IMR-90 (cell line): ENCODE data around the gene DYRK3. TPM values are rescaled to one million over a fixed set of nuclear protein-coding genes. Genes with fewer than 3 reads are reported as not detected.

Experiments
- ATAC-seq: fragments of 200-7000 bp; cut with Tn5 transposase; 2 replicates; pipeline ENCODE4 v1.9.1; 2020; ENCODE audit warnings: low read depth, mild to moderate bottlenecking, moderate library complexity
- BruUV-seq: library from RNA; stranded (reverse); fragments of 400-500 nt; replicated peaks from 2 replicates; lab custom pipeline; 2021; lab: Mats Ljungman, UMichigan
- CTCF ChIA-PET: fragments of 300-600 bp; formaldehyde crosslinking; extraction: SDS; loops from one replicate; lab custom pipeline; 2021; ENCODE audit warnings: antibody characterized with exemption; lab: Yijun Ruan, JAX
- POLR2A ChIA-PET: fragments of 300-600 bp; sonication (Branson Sonifier 250); formaldehyde crosslinking; loops from one replicate; lab custom pipeline; 2022; ENCODE audit warnings: antibody characterized with exemption; ENCODE audit not compliant: unreplicated experiment; lab: Charles Lee
- DNase-seq: peaks from one replicate; pipeline ENCODE4 v3.0.0; 2013
- H2AFZ ChIP-seq: replicated peaks from 2 replicates; pipeline ENCODE3; 2013; ENCODE audit warnings: low read length, mild to moderate bottlenecking; ENCODE audit not compliant: poor library complexity
- H2AK5ac ChIP-seq: 2 replicates; pipeline ENCODE4 v1.6.1; 2013; ENCODE audit warnings: low read depth, low read length, inconsistent platforms
- H2AK9ac ChIP-seq: replicated peaks from 2 replicates; pipeline ENCODE3; 2013; ENCODE audit warnings: mild to moderate bottlenecking, low read depth, low read length, moderate library complexity; ENCODE audit not compliant: poor library complexity
- H2BK120ac ChIP-seq: 2 replicates; pipeline ENCODE4 v1.6.1; 2013; ENCODE audit warnings: low read depth, low read length, inconsistent platforms
- H2BK15ac ChIP-seq: 3 replicates; pipeline ENCODE4 v1.6.1; 2013; ENCODE audit warnings: low read depth, low read length, inconsistent platforms
- H2BK20ac ChIP-seq: 2 replicates; pipeline ENCODE4 v1.6.1; 2013; ENCODE audit warnings: low read depth, mild to moderate bottlenecking, inconsistent platforms, low read length, moderate library complexity
- H2BK5ac ChIP-seq: 2 replicates; pipeline ENCODE4 v1.6.1; 2013; ENCODE audit warnings: mild to moderate bottlenecking, low read depth, low read length, inconsistent platforms; ENCODE audit not compliant: poor library complexity, severe bottlenecking
- H3K14ac ChIP-seq: replicated peaks from 2 replicates; pipeline ENCODE4 v1.6.1; 2013; ENCODE audit warnings: low read depth, low read length, inconsistent platforms
- H3K18ac ChIP-seq: 2 replicates; pipeline ENCODE4 v1.6.1; 2013; ENCODE audit warnings: low read depth, low read length, control low read depth
- H3K23ac ChIP-seq: 2 replicates; pipeline ENCODE4 v1.6.1; 2013; ENCODE audit warnings: low read depth, low read length, inconsistent platforms
- H3K27ac ChIP-seq: 2 replicates; pipeline ENCODE4 v1.5.1; 2013; ENCODE audit warnings: mild to moderate bottlenecking, control low read depth, low read length; ENCODE audit not compliant: insufficient read depth
- H3K27me3 ChIP-seq: 2 replicates; pipeline ENCODE4 v1.6.1; 2013; ENCODE audit warnings: low read length; ENCODE audit not compliant: control insufficient read depth, insufficient read depth
- H3K36me3 ChIP-seq: 2 replicates; pipeline ENCODE4 v1.6.1; 2013; ENCODE audit warnings: low read length, mixed read lengths; ENCODE audit not compliant: control insufficient read depth, insufficient read depth
- H3K4ac ChIP-seq: 2 replicates; pipeline ENCODE4 v1.6.1; 2013; ENCODE audit warnings: low read depth, low read length, inconsistent platforms
- H3K4me1 ChIP-seq: 2 replicates; pipeline ENCODE4 v1.6.1; 2013; ENCODE audit warnings: low read length, mixed read lengths; ENCODE audit not compliant: control insufficient read depth, insufficient read depth
- H3K4me2 ChIP-seq: 2 replicates; pipeline ENCODE4 v1.6.1; 2013; ENCODE audit warnings: low read depth, mild to moderate bottlenecking, control low read depth, low read length, moderate library complexity
- H3K4me3 ChIP-seq: 2 replicates; pipeline ENCODE4 v1.5.1; 2013; ENCODE audit warnings: low read depth, mild to moderate bottlenecking, control low read depth, low read length, moderate library complexity; ENCODE audit not compliant: insufficient read depth
- H3K56ac ChIP-seq: 2 replicates; pipeline ENCODE4 v1.6.1; 2013; ENCODE audit warnings: low read length, inconsistent platforms; ENCODE audit not compliant: insufficient read depth; ENCODE audit errors: extremely low read depth
- H3K79me1 ChIP-seq, 2 experiments: 2 replicates each; pipeline ENCODE4 v1.6.1; 2013; ENCODE audit warnings: low read length in 2 of 2, inconsistent platforms in 1 of 2, low read depth in 1 of 2
- H3K9ac ChIP-seq: 2 replicates; pipeline ENCODE4 v1.6.1; 2013; ENCODE audit warnings: low read depth, low read length, control low read depth
- H3K9me1 ChIP-seq: 2 replicates; pipeline ENCODE4 v1.6.1; 2013; ENCODE audit warnings: low read length, inconsistent platforms; ENCODE audit not compliant: insufficient read depth
- H3K9me3 ChIP-seq: 2 replicates; pipeline ENCODE4 v1.6.1; 2013; ENCODE audit warnings: low read length; ENCODE audit not compliant: control insufficient read depth, insufficient read depth
- H4K20me1 ChIP-seq: 2 replicates; pipeline ENCODE4 v1.6.1; 2013; ENCODE audit warnings: low read length, inconsistent platforms; ENCODE audit not compliant: insufficient read depth
- H4K5ac ChIP-seq: 2 replicates; pipeline ENCODE4 v1.6.1; 2013; ENCODE audit warnings: mild to moderate bottlenecking, low read depth, low read length, control low read depth
- H4K8ac ChIP-seq, 2 experiments: 2 replicates each; pipeline ENCODE4 v1.6.1; 2013; ENCODE audit warnings: low read depth in 2 of 2, low read length in 2 of 2, control low read depth in 1 of 2, inconsistent platforms in 1 of 2
- H4K91ac ChIP-seq: 2 replicates; pipeline ENCODE4 v1.6.1; 2013; ENCODE audit warnings: low read depth, low read length, inconsistent platforms; ENCODE audit not compliant: insufficient read depth
- BHLHE40 ChIP-seq: fragments of 150-350 bp; IDR thresholded peaks from 2 replicates; pipeline ENCODE4 v1.6.1; 2016; ENCODE audit warnings: mild to moderate bottlenecking, low read depth, low read length
- CEBPB ChIP-seq: IDR thresholded peaks from 2 replicates; pipeline ENCODE4 v1.6.1; 2012; ENCODE audit warnings: low read depth, low read length, improper control_type of control experiment
- CHD1 ChIP-seq: IDR thresholded peaks from 2 replicates; pipeline ENCODE4 v1.6.1; 2012; ENCODE audit warnings: low read depth, low read length, improper control_type of control experiment
- FOS ChIP-seq: fragments of 150-350 bp; IDR thresholded peaks from 2 replicates; pipeline ENCODE4 v1.6.1; 2016; ENCODE audit warnings: low read depth, low read length
- MAZ ChIP-seq: IDR thresholded peaks from 2 replicates; pipeline ENCODE4 v1.6.1; 2012; ENCODE audit warnings: low read depth, mild to moderate bottlenecking, low read length, improper control_type of control experiment, moderate library complexity, borderline replicate concordance
- NFE2L2 ChIP-seq: fragments of 150-350 bp; IDR thresholded peaks from 2 replicates; pipeline ENCODE4 v1.6.1; 2016; ENCODE audit warnings: low read depth, mild to moderate bottlenecking, low read length
- RAD21 ChIP-seq: IDR thresholded peaks from 2 replicates; pipeline ENCODE4 v1.6.1; 2012; ENCODE audit warnings: low read length, improper control_type of control experiment
- RCOR1 ChIP-seq: IDR thresholded peaks from 2 replicates; pipeline ENCODE4 v1.6.1; 2012; ENCODE audit warnings: mild to moderate bottlenecking, low read length, improper control_type of control experiment; ENCODE audit not compliant: insufficient replicate concordance
- RFX5 ChIP-seq: IDR thresholded peaks from 2 replicates; pipeline ENCODE4 v1.8.0; 2012; ENCODE audit warnings: low read depth, mild to moderate bottlenecking, low read length, moderate library complexity
- SMC3 ChIP-seq: fragments of 150-350 bp; IDR thresholded peaks from 2 replicates; pipeline ENCODE4 v1.6.1; 2016; ENCODE audit warnings: low read depth, mild to moderate bottlenecking, antibody characterized with exemption, low read length, moderate library complexity
- WGBS, 2 experiments: methylation state at CpG; one replicate each; pipeline versions ENCODE4 v1.1.5 to v1.1.7; 2013; ENCODE audit warnings: missing lambda C conversion rate in 2 of 2; ENCODE audit not compliant: insufficient read length in 1 of 2; ENCODE audit errors: extremely low coverage in 2 of 2; 5-methylcytosine and 5-hydroxymethylcytosine counted together
- dilution Hi-C: fragments of 300-500 bp; cut with HindIII; formaldehyde crosslinking; loops from one replicate; pipeline ENCODE4 v1.14.3; 2018; ENCODE audit warnings: low sequenced_read_pairs; ENCODE audit not compliant: unreplicated experiment
- in situ Hi-C: fragments of 300-500 bp; cut with MboI; formaldehyde crosslinking; loops from 3 replicates; pipeline ENCODE4 v1.14.3; 2019; ENCODE audit warnings: low sequenced_read_pairs, inconsistent platforms, mixed read lengths
- intact Hi-C: fragments of 100-400 bp; cut with micrococcal nuclease; formaldehyde crosslinking; loops from 2 replicates; pipeline ENCODE4 v1.10.0; 2022
- polyA plus RNA-seq, 3 experiments: library from polyadenylated mRNA; depleted of rRNA; stranded (reverse); fragments of >200 nt; gene quantifications; 2 replicates each; pipeline ENCODE4 v1.2.3, GENCODE V29; 2012; ENCODE audit warnings: low replicate concordance in 1 of 3
- total RNA-seq: library from RNA; depleted of rRNA; stranded (reverse); fragments of >200 nt; gene quantifications from 2 replicates; pipeline ENCODE4 v1.2.3, GENCODE V29; 2012
- TF ChIP-seq, protein P1 (sequence below): fragments of 150-350 bp; IDR thresholded peaks from 2 replicates; pipeline ENCODE4 v1.6.1; 2016; ENCODE audit warnings: low read depth, mild to moderate bottlenecking, low read length, moderate library complexity, borderline replicate concordance
- TF ChIP-seq, protein P2 (sequence below): conservative IDR thresholded peaks from 2 replicates; pipeline ENCODE4 v1.5.1; 2012; ENCODE audit warnings: mild to moderate bottlenecking, low read depth, low read length, improper control_type of control experiment
- TF ChIP-seq, protein P3 (sequence below): fragments of 150-350 bp; IDR thresholded peaks from 2 replicates; pipeline ENCODE4 v1.6.1; 2017; ENCODE audit warnings: mild to moderate bottlenecking, antibody characterized with exemption, low read length, low read depth

DYRK3 gene
- total and polyA plus RNA-seq, 2 of the 4 experiments (the other 2 are of a cell fraction): 5.5 to 22.0 TPM

DNA sequence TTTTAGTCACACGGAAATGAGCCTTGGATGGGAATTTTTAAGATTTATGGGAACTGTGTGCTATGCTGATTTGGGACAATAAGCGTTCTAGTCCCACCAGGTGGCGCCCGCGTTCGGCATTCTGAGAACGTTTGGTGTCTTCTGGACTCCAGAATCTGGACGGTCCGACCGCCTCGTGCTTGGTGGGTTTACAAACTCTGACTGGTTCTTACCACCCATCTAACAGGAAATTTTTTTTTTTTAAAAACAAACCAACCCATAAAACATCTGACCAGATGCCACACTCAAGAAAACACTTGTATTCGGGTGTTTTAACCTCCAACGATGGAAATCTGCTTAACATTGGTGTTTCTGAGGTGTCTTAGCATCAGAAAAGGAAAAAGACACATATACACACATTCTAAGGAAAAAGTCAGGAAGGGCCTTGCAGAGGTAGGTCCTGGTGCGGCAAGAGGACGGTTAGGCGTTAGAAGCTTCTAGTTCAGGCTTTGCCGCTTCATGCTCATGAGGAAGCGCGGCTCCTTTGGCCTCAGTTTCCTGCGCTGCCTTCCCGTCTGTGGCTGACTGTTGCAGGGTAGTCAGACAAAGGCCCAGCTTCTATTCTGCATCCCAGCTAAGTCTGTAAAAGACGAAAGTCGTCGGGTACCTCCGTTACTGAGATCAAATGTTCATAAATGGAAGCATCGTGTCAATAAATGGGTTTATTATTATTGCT, 814 bp upstream of the DYRK3 start:
- DNase-seq: peak; percentile 88
- peak overlapping the region; percentile 89 for H3K4ac ChIP-seq
- POLR2A ChIA-PET: interaction anchor here (1.5 kb wide), 1 partner anchor 30 kb away, joined by 4 read pairs; no protein-coding TSS in a partner anchor
- H2AK5ac ChIP-seq: peak overlapping the region; percentile 27; the same call in 1 of the 2 replicates
- H3K27me3 ChIP-seq: no peaks in the 10 kb centered on the region; the same call in 1 of the 2 replicates
- peak overlapping the region; percentile 86 for H2AK9ac ChIP-seq
- 0 out of 2 replicates have a peak, but pooled peaks cover 3% of the 10 kb centered on the region for H3K9me1 ChIP-seq
- WGBS, 2 experiments: 43% methylated on average over 9 of the region's 26 CpGs; no CpG with 5 or more reads in 1 of the 2 experiments
- H3K14ac ChIP-seq: 0 out of 2 replicates have a peak overlapping the region, but pooled peaks have one; percentile 76
- H3K9ac ChIP-seq: 0 out of 2 replicates have a peak overlapping the region, but pooled peaks have one; percentile 56
- BruUV-seq: no TSS peak
- H3K23ac ChIP-seq: peak overlapping the region; percentile 91
- in situ Hi-C loops: no loop called here
- no peaks in the 10 kb centered on the region for H3K36me3 ChIP-seq
- peaks cover 8% of the 10 kb centered on the region for H3K4me1 ChIP-seq
- peak overlapping the region; percentile 77; the same call in 1 of the 3 replicates for H2BK15ac ChIP-seq
- H3K4me3 ChIP-seq: no peak overlapping the region
- H3K18ac ChIP-seq: no peak overlapping the region
- peak overlapping the region; percentile 73 to 91 for H4K8ac ChIP-seq
- peak overlapping the region; percentile 70; the same call in 1 of the 2 replicates for H2BK120ac ChIP-seq
- dilution Hi-C loops: no loop called here
- H3K27ac ChIP-seq: no peak overlapping the region
- H3K79me1 ChIP-seq: peaks cover 0 to 23% of the 10 kb centered on the region in 2 experiments; a peak in 3 of 4 replicates
- peak overlapping the region; percentile 85 for H3K4me2 ChIP-seq
- peak overlapping the region; percentile 77 for H2BK5ac ChIP-seq
- H4K91ac ChIP-seq: peak overlapping the region; percentile 75
- CTCF ChIA-PET: interaction anchor here (0.9 to 4.1 kb wide), 5 partner anchors 23 to 278 kb away, joined by 3 to 37 read pairs (median 6); no protein-coding TSS in a partner anchor
- H4K20me1 ChIP-seq: no peaks in the 10 kb centered on the region
- peak overlapping the region; percentile 95 for H2AFZ ChIP-seq
- H3K9me3 ChIP-seq: no peaks in the 10 kb centered on the region
- intact Hi-C loops: loop anchor here (1.0 to 10.0 kb wide), 6 partner anchors 30 to 350 kb away; no protein-coding TSS in a partner anchor
- peak; percentile 40 for ATAC-seq
- H4K5ac ChIP-seq: peak overlapping the region; percentile 27; the same call in 1 of the 2 replicates
- no peak overlapping the region for H2BK20ac ChIP-seq
- H3K56ac ChIP-seq: peak overlapping the region; percentile 49
- TF ChIP-seq RCOR1: no peak
- no peak for TF ChIP-seq CEBPB
- TF ChIP-seq, protein P1, sequence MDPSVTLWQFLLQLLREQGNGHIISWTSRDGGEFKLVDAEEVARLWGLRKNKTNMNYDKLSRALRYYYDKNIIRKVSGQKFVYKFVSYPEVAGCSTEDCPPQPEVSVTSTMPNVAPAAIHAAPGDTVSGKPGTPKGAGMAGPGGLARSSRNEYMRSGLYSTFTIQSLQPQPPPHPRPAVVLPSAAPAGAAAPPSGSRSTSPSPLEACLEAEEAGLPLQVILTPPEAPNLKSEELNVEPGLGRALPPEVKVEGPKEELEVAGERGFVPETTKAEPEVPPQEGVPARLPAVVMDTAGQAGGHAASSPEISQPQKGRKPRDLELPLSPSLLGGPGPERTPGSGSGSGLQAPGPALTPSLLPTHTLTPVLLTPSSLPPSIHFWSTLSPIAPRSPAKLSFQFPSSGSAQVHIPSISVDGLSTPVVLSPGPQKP: no peak
- TF ChIP-seq, protein P2, sequence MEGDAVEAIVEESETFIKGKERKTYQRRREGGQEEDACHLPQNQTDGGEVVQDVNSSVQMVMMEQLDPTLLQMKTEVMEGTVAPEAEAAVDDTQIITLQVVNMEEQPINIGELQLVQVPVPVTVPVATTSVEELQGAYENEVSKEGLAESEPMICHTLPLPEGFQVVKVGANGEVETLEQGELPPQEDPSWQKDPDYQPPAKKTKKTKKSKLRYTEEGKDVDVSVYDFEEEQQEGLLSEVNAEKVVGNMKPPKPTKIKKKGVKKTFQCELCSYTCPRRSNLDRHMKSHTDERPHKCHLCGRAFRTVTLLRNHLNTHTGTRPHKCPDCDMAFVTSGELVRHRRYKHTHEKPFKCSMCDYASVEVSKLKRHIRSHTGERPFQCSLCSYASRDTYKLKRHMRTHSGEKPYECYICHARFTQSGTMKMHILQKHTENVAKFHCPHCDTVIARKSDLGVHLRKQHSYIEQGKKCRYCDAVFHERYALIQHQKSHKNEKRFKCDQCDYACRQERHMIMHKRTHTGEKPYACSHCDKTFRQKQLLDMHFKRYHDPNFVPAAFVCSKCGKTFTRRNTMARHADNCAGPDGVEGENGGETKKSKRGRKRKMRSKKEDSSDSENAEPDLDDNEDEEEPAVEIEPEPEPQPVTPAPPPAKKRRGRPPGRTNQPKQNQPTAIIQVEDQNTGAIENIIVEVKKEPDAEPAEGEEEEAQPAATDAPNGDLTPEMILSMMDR: peak; percentile 86
- no peak for TF ChIP-seq MAZ
- no peak for TF ChIP-seq CHD1
- no peak for TF ChIP-seq FOS
- TF ChIP-seq RFX5: no peak
- peak; percentile 79 for TF ChIP-seq SMC3
- peak; percentile 74 for TF ChIP-seq RAD21
- TF ChIP-seq, protein P3, sequence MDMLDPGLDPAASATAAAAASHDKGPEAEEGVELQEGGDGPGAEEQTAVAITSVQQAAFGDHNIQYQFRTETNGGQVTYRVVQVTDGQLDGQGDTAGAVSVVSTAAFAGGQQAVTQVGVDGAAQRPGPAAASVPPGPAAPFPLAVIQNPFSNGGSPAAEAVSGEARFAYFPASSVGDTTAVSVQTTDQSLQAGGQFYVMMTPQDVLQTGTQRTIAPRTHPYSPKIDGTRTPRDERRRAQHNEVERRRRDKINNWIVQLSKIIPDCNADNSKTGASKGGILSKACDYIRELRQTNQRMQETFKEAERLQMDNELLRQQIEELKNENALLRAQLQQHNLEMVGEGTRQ: no peak
- TF ChIP-seq BHLHE40: no peak
- no peak for TF ChIP-seq NFE2L2
